22Rv1 (cell line): Measurements from ENCODE around the gene GREB1L.
A peak's percentile ranks its signal among the peaks of the same experiment; 100 is the strongest.

Experiments
- H3K27ac ChIP-seq: fragments of 450-650 bp; 2 replicates; pipeline ENCODE4 v1.5.1; 2017
- ZFX ChIP-seq: fragments of 450-650 bp; IDR thresholded peaks from 2 replicates; pipeline ENCODE4 v1.6.1; 2017; ENCODE audit warnings: antibody characterized with exemption, borderline replicate concordance
- TF ChIP-seq, protein P1 (sequence below): fragments of 450-650 bp; IDR thresholded peaks from 2 replicates; pipeline ENCODE4 v1.5.1; 2017; ENCODE audit warnings: mild to moderate bottlenecking

Gene GREB1L

DNA sequence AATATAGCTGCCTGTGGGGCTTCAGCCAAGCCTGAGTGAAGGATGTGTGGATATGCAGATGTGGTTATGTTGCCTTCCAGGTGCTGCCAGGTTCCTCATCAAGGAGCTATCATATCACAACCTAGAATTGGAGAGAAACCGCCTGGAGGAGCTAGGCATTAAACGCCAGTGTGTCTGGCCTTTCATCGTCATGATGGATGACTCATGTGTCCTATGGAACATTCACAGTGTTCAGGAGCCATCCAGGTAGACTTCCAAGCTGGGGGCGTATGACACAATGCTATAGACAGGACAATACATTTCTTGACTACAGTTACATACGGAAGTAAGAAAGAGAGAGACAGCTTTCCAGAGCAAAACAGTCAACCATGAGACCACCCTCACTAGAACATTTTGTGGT, 271.7 kb downstream of the GREB1L start:
- no peak overlapping the region for H3K27ac ChIP-seq
- TF ChIP-seq, protein P1, sequence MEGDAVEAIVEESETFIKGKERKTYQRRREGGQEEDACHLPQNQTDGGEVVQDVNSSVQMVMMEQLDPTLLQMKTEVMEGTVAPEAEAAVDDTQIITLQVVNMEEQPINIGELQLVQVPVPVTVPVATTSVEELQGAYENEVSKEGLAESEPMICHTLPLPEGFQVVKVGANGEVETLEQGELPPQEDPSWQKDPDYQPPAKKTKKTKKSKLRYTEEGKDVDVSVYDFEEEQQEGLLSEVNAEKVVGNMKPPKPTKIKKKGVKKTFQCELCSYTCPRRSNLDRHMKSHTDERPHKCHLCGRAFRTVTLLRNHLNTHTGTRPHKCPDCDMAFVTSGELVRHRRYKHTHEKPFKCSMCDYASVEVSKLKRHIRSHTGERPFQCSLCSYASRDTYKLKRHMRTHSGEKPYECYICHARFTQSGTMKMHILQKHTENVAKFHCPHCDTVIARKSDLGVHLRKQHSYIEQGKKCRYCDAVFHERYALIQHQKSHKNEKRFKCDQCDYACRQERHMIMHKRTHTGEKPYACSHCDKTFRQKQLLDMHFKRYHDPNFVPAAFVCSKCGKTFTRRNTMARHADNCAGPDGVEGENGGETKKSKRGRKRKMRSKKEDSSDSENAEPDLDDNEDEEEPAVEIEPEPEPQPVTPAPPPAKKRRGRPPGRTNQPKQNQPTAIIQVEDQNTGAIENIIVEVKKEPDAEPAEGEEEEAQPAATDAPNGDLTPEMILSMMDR, result no peak
- no peak for TF ChIP-seq ZFX

DNA sequence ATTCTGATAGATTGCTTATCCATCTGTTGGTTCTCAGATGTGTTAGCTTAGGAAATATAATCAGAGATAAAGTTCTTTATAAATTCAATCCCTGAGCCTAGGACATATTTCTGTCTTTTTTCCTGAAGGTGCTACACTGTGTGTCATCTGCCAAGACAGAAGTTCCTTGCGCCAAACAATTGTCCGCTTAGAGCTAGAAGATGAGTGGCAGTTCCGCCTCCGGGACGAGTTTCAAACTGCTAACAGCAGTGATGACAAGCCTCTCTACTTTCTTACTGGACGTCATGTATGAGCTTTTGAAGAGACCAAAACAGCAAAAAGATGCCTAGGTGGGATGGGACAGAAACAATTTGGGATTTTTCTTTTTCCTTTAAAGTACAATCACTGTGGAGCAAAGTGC, 280.5 kb downstream of the GREB1L start:
- no peak overlapping the region for H3K27ac ChIP-seq
- no peak for TF ChIP-seq ZFX
- TF ChIP-seq, protein P1, result no peak

DNA sequence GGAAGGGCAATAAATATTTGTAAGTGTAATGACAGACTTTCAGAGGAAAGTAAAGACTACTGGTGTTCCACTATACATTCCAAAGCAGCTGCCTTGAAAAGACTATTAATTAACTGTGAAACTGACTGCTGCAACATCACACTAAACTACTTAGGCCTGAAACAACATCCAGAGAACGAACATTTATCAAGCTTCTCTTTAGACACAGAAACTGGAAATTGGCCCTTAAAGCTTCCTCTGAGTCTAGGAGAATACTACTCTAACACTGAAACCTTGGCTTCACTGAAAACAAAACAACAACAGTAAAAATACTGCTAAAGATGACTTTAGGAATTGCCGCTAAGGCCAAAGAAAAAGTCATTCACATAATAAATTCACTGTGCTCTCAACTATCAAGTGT, 283.9 kb downstream of the GREB1L start:
- TF ChIP-seq, protein P1, result no peak
- no peak for TF ChIP-seq ZFX
- H3K27ac ChIP-seq, result no peak overlapping the region

DNA sequence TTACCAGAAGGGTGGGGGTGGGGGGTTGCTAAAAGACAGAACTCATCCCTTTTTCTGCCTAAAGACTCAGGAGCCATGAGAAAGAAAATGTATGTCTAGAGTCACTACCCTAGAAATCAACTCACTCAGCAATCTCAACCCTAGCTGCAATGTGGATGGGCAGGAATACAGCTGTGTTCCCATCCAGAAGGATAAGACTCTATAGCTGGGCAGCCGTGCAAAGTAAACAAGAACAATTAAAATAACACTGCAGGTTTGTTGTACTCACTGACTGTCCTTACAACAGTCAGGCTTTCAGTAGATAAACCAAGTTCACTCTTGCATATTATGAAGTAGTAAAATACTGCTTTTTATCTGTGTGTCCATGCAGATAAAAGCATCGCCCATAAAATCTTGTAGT, 284.4 kb downstream of the GREB1L start:
- H3K27ac ChIP-seq, result no peak overlapping the region
- no peak for TF ChIP-seq ZFX
- TF ChIP-seq, protein P1, result no peak

DNA sequence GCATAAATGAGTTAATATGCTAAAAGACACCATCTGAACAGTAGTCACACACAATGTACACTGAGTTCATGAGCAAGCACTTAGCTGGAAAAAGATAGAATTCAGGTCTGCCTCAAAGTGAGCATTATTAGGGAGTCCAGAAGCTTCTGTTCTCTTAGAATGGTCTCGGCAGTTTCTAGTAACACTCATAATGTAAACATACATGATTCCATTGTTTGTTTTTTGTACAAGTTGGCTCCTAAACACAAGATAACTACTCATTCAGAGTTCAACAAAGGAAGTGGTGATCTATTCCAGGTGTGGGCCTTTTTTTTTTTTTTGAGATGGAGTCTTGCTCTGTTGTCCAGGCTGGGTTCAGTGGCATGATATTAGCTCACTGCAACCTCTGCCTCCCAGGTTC, 292.3 kb downstream of the GREB1L start:
- no peak for TF ChIP-seq ZFX
- TF ChIP-seq, protein P1, result no peak
- 0 out of 2 replicates have a peak overlapping the region, but pooled peaks have one; percentile 22 for H3K27ac ChIP-seq

DNA sequence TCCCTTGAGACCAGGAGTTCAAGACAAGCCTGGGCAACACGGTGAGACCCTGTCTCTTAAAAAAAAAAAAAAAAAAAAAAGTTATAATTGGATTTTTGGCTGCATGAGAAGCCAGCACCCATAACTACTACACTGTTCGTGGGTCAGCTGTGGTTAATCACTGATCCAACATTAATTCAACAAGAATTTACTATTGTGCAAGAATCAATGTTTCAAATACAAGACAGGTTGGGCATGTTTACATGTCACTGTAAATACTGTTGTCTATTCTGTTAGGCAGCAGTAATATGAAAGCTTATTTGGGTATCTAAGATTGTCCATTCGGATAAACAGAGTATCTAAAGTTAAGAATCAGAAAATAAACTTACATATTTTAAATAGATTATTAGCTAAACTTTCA, 296.2 kb downstream of the GREB1L start:
- no peak overlapping the region for H3K27ac ChIP-seq
- TF ChIP-seq ZFX, result no peak
- TF ChIP-seq, protein P1, result no peak

DNA sequence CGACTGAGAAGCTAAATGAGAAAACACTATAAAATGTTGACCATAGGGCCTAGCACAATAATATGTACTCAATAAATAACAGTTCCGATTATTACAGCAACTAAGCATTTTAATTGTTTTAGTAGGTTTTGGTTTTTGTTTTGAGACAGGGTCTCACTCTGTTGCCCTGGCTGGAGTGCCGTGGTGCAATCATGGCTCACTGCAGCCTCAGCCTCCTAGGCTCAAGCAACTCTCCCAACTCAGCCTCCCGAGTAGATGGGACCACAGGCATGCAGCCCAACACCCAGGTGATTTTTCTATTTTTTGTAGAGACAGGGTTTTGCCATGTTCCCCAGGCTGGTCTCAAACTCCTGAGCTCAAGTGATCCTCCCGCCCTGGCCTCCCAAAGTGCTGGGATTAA, 304.4 kb downstream of the GREB1L start:
- no peak overlapping the region for H3K27ac ChIP-seq
- no peak for TF ChIP-seq ZFX
- TF ChIP-seq, protein P1, result no peak

DNA sequence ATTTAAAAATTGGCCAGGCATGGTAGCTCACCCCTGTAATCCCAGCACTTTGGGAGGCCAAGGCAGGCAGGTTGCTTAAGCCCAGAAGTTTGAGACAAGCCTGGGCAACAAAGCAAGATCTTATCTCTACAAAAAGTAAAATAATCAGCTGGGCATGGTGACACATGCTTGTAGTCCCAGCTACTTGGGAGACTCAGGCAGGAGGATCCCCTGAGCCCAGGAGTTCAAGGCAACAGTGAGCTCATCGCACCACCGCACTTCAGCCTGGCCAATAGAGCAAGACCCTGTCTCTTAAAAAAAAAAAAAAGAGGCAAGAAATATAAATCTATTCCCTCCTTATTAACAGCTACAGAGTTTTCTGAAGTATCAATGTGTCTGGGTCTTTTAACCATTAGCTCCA, 306.6 kb downstream of the GREB1L start:
- H3K27ac ChIP-seq, result no peak overlapping the region
- TF ChIP-seq, protein P1, result no peak
- TF ChIP-seq ZFX, result no peak
